Stimulated activated CD8-positive, alpha-beta memory T cell treated with anti-CD3 and anti-CD28 coated beads, Interleukin-15, amount 100 ng/mL, for 24 hours (primary cell): ENCODE measurements around the gene TESK1.
"Not testable (repeated sequence)": the region's sequence is repeated elsewhere in the genome, so short reads cannot be mapped to it uniquely, and the experiment has no call there.

Experiments used
- DNase-seq: peaks from one replicate; pipeline ENCODE4 v3.0.0-alpha.2; 2020; ENCODE audit warnings: low read depth

TESK1 gene

DNA sequence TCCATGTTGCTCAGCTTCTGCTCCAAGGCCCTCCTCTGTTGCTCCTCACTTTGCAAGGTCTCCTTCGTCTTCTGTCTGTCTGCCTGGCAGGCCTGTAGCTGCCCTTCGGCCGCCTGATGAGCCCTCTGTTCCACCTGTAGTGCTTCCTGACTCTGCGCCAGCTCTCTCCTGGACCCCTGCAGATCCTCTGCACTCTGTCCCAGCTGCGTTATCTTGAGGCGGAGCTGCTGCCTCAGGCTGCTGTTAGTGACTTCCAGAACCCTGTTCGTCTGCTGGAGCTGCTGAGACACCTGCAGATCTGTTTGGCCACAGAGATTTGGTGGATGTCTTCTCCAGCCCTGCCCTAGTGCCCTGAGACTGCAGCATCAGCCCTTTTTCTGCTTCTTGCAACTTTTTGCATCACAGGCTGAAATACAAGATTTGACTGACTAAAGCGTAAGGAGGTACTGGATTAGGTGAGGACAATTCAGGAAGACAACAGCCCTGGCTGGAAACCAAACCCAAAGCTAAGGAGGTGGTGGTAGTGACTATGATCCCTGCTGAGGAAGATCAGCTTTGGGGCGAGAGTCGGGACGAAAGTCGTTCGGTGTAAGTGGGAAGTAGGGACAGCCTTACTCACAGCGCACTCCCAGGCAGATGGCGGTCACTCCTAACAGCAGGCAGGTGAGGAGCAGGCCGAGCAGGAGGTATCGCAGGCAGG, 11.1 kb downstream of the TESK1 start:
- no peak for DNase-seq

DNA sequence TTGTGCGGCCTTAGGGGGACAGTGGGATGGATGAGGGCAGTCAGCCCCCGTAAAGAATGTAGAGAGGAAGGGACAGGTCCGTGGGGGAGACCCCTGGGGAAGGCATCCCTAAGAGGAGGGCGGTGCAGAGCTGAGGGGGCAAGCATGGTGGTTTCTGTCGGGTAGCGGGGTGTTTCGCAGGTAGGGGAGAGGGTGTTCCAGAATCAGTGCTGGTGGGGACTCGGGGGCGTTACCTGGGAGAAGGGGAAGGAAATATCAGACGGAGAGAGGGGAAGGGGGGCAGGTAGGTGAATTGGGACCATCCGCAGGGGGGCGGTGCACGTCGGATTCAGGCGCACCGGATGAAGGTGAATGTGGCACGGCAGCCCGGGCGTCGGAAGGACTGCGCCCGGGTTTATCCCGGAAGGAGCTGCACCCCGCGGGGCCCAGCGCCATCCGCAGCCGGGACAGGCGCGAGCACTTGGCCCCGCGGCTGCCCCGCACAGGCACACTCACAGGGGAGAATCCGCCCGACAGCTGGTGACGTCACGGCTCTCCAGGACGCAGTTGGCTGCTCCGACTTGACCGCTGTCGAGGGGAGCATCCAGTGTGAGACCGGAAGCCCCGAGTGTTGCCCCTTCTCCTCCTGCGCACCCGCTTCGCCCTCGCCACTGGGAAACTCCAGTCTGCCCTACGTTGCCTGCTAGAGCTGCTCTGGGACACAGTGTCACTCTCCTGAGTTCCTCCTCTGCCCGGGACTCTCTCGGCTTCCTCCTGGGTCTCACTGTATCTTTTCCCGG, 11.8 kb downstream of the TESK1 start:
- peak; percentile 36 for DNase-seq

DNA sequence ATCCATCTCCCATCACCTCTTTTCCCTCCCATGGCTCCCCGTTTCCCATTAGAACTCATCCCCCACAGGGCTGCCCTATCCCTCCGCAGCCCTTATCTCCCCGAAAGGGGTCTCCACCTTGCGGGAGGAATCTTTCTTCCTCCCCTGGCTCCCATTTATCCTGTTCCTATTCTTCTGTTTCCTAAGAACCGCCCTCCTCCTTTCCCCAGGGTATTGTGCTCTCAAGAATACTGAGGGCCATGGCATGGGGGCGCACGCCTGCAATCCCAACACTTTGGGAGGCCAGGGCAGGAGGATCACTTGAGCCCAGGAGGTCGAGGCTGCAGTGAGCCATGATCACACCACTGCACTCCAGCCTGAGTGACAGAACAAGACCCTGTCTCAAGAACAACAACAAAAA, 12.5 kb downstream of the TESK1 start:
- no peak for DNase-seq

DNA sequence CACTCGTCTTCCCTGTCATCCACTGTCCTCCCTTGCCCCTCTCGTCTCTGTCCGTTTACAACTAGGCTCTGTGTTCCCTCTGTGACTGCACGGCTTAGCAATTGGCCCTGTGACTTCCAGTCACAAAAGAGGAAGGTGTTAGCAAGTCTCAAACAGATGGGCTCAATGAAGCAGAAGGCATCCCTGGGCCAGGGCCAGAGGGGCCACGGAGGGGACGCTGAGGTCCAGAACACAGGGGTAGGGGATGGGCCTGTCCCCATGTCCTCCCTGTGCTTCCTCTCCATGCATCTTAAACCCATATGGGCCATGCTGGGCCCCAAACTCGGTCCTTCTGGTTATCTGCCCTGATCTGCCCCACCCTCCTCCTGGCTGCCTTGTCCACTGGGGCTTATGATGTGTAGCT, 13.3 kb downstream of the TESK1 start, which contains the start of gene CD72:
TSS of gene CD72 (minus strand) at position 89 of the 403 bp plus-strand sequence. CDS start 110 bp downstream, outside the sequence.
- DNase-seq: no peak

DNA sequence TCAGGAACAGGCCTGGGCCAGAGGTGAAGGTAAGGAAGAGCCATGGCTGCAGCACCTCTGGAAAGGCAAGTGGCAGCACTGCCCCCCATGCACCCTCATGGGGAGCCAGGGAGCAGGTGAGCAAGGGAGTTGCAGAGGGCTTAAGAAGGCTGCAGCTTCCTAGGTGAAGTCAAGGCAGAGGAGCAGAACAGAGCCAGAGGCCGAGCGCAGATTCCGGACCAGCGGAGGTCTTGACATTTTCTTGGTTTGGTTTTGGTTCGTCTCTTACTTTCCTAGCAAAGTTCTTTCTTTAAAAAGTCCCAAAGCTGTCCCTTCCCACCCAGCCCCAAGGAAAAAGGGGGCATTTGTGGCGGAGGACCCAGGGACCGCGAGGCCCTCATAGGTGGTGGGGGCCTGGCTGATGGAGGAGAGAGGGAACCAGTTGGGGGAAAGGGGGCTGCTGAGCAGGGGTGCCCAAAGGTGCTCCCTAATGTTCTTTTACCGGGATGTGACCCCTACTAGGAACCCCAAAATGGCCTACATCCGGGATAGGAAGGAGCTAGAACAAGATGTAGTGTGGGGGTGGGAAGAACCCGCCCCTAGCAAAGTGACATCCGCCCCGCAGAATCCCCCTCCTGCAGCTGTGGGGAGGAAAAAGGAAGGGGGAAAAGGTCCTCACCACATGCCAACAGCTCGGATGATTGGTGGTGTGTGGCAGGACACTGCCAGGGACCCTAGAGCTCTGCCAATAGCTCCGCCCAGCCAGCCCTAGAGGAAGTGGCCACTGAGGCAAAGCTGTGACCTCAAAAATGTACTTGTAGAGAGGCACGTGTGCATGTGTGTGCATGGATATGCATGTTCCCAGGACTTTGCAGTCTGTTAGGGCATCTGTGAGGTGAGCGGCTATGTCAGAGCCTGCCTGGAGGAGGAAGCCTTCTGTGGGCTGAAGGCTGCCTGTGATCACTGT, 14.1 kb downstream of the TESK1 start:
- DNase-seq: no peak

DNA sequence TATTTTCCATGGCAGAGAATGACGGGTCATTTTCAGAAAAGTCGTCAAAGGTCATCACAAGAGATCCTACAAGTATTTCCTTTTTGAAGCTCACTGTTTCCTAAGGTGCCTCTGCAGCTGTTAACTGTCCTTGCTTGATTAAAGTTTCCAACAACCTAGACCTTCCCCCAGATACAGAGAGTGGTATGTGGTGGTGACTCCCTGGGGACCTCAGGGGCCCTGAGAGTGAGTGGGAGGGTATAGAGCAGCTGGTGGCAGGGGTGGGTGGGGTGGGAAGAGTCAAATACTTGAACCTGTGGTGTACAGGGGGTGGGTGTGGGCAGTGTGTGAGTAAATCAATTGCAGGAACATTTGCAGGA, 14.7 kb downstream of the TESK1 start:
- DNase-seq: no peak

GRCh38 chr9:35627575-35627974, 22.5 kb downstream of the TESK1 start:
- no peak for DNase-seq

DNA sequence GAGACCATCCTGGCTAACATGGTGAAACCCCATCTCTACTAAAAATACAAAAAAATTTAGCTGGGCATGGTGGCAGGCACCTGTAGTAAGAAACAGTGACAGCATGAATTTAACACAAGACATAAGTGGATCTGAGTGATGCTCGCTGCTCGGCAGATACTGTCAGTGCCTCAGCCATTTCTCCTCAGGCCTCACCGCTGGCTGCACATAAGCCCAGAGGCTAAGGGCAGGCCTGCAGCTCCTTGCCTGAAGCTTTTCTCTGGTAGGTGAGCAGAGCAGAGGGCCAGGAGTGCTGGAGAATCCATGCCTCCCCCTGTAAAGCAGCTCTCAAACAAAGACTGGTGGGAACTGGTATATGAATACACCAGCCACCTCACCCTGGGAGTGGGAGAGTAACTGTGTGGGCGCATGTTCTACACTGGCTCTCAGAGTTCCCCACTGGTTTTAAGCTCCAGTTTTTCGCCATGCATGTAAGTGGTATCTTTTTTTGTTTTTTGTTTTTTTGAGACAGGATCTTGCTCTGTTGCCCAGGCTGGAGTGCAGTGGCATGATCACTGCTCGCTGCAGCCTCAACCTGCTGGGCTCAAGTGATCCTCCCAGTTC, 23.4 kb downstream of the TESK1 start:
- no peak for DNase-seq

DNA sequence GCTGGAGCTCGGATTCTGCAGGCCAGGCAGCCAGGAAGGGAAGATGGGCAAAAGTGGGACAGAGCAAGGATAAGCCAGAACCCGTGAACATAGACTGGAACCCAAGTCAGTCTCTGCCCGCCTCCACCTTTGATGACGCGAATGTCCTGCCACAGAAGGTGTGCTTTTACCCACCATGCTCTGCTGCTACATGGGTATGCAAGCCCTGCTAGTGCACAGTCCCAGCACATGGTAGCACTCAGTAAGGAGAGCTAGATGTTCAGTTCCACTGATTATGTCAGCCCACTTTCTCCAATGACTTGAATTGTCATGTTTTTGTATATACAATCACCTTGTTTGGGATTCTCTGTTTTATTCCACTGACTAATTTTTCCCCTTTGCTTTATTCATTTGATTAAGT, 24.5 kb downstream of the TESK1 start:
- DNase-seq: no peak

- no peak for DNase-seq
Observed at GRCh38 chr9:35635730-35636129, 30.7 kb downstream of the TESK1 start.

GRCh38 chr9:35636135-35636876, 31.2 kb downstream of the TESK1 start:
- no peak for DNase-seq

DNA sequence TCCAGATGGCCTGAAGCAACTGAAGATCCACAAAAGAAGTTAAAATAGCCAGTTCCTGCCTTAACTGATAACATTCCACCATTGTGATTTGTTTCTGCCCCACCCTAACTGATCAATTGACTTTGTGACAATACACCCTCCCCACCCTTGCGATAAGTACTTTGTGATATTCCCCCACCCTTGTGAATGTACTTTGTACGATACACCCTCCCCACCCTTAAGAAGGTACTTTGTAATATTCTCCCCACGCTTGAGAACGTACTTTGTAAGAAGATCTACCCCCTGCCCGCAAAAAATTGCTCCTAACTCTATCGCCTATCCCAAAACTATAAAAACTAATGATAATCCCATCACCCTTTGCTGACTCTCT, 31.8 kb downstream of the TESK1 start:
- DNase-seq: not testable (repeated sequence)

GRCh38 chr9:35637427-35637955, 32.4 kb downstream of the TESK1 start:
- not testable (repeated sequence) for DNase-seq

DNA sequence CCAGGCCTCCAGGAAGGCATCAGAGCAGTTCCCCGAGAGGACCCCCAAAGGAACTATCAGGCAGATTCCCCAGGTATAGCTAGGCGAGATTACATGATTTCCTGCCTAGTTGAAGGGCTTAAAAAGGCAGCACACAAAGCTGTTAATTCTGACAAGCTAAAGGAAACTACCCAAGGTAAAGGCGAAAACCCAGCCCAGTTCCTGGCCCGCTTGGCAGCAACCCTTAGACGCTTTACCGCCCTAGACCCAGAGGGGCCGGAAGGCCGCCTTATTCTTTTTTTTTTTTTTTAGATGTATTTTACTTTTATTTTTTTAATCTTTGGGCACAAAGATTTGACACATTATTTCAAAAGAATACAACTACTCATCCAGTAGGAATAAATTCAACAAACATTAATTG, 33.7 kb downstream of the TESK1 start:
- DNase-seq: not testable (repeated sequence)

- DNase-seq: not testable (repeated sequence)
Observed at GRCh38 chr9:35639225-35639624, 34.2 kb downstream of the TESK1 start.

DNA sequence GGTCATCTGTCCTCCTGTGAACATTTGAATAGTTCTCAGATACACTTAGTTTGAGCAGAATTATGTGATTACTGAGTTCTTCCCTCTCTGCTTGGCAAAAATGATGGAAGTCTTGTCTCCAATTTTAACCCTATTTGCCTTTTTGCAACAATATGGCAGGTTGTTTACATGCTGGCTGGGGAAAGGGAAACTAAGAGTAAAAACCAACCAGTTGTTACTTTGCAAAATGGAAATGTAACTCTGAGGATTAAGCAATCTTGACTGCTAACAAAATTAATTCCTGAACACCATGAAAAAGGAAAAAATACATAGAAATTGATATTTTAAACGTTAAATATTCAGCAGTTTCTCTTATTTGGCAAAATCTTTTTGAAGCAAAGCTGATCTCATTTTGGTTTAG, 34.6 kb downstream of the TESK1 start:
- DNase-seq: no peak

- not testable (repeated sequence) for DNase-seq
Observed at GRCh38 chr9:35640431-35640830, 35.4 kb downstream of the TESK1 start.

DNA sequence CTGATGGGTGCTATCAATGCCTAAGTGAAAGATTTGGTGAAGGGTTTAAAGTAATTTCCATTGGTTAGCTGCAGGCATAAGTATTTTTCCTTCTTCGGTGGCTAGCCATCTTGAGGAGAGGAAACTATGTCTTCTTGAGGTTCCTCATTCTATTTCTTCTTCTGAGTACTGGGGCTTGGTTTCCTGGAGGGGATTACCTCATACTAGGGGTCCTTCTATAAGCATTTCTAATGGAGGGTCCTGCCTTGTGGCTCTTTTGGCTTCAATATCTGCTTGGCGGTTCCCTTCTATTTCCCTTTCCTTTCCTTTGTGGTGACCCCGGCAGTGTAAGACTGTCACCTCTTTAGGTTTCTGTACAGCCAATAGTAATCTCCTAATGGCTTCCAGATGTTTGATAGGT, 36.4 kb downstream of the TESK1 start:
- not testable (repeated sequence) for DNase-seq

- no peak for DNase-seq
Observed at GRCh38 chr9:35643046-35643445, 38.0 kb downstream of the TESK1 start.

- not testable (repeated sequence) for DNase-seq
Observed at GRCh38 chr9:35645736-35646135, 40.7 kb downstream of the TESK1 start.

DNA sequence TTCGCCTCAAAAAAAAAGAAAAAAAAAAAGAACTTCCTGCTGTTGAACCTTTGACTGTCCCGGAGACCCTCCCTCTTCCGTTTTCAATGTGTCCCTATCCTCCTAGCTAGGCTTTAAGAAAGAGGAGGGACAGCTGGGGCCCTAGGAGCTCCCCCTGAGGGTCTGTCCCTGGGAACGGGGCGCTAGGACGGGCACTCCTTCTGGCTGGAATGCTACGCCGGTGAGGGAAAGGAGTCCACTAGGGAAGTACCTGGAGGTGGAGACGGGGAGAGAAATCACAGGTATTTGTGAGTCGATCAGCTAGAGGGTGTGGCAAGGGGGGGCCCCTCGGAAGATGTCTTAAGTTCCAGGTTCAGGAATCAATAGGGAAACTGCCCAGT, 41.1 kb downstream of the TESK1 start:
- no peak for DNase-seq
